SK-N-MC (cell line): Measurements from ENCODE around the gene PNMA8A.

Experiments
- EZH2 ChIP-seq: fragments of 200-600 bp; sonication (generic); IDR thresholded peaks from one replicate; pipeline ENCODE4 v1.6.1; 2017; ENCODE audit warnings: antibody characterized with exemption
- POLR2AphosphoS5 ChIP-seq: IDR thresholded peaks from 2 replicates; pipeline ENCODE4 v1.6.1; 2012; ENCODE audit warnings: mild to moderate bottlenecking, low read depth, low read length, borderline replicate concordance

DNA sequence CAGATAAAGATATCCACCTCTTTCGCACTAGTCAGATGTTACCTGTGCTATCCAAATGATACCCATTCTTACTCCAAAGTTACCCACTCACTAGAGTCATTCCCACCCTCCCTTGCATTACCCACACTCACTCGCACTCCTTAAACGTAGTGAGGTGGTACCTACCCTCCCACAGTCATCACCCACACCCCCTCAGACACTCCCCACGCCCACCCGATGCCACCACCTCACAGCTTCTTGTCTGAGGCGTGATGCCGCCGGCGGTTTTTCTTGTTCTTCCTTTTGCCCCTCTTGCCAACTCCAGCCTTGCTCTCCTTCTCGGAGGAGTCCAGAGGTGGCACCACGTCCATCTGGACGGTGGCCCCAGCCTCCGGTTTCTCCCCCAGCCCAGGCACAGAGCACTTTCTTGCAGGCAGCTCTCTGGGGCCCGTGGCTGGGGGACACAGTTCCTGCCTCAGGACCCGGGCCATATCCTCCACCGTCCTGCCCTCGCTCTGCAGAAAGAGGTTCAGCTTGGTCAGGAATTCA lies 43.8 kb downstream of the PNMA8A start:
- TF ChIP-seq POLR2AphosphoS5 (no peak), EZH2 (no peak)
